Vagina (tissue), 2 donors: Measurements from ENCODE around the gene CENPB. TPM values are rescaled to one million over a fixed set of nuclear protein-coding genes. Genes with fewer than 3 reads are reported as not detected.

Experiments used
- DNase-seq, 2 donors: peaks; one replicate each; pipeline ENCODE4 v3.0.0-alpha.2; 2017; ENCODE audit errors: extremely low spot score in 2 of 2
- H3K27ac ChIP-seq: fragments of 200-600 bp; sonication (generic); one replicate; pipeline ENCODE4 v1.5.1; 2019
- H3K27me3 ChIP-seq: fragments of 200-600 bp; sonication (generic); one replicate; pipeline ENCODE4 v1.5.1; 2019
- H3K36me3 ChIP-seq, 2 donors: fragments of 200-600 bp; sonication (generic); one replicate each; pipeline ENCODE4 v1.5.1; 2017 to 2019
- H3K4me1 ChIP-seq: fragments of 200-600 bp; sonication (generic); one replicate; pipeline ENCODE4 v1.5.1; 2019
- H3K4me3 ChIP-seq, 2 donors: fragments of 200-600 bp; sonication (generic); 1 replicate in 1 of 2; 2 replicates in 1 of 2; pipeline ENCODE4 v1.5.1; 2016 to 2019
- H3K9me3 ChIP-seq: fragments of 200-600 bp; sonication (generic); one replicate; pipeline ENCODE4 v1.5.1; 2019
- POLR2A ChIP-seq, 2 donors: fragments of 450-650 bp; IDR thresholded peaks; one replicate each; pipeline ENCODE4 v1.6.1; 2017; ENCODE audit warnings: antibody characterized with exemption in 2 of 2, mild to moderate bottlenecking in 2 of 2, moderate library complexity in 2 of 2
- POLR2AphosphoS5 ChIP-seq, 2 donors: sonication (generic); formaldehyde crosslinking; IDR thresholded peaks; one replicate each; pipeline ENCODE4 v1.9.0; 2017; ENCODE audit warnings: antibody characterized with exemption in 2 of 2, mild to moderate bottlenecking in 2 of 2, low read depth in 1 of 2; ENCODE audit not compliant: insufficient read depth in 1 of 2
- intact Hi-C: fragments of 100-400 bp; cut with DNase I; formaldehyde crosslinking; loops from one replicate; pipeline ENCODE4 v1.15.1; 2023
- total RNA-seq: library from RNA; depleted of rRNA; stranded (reverse); fragments of >200 nt; gene quantifications from one replicate; pipeline ENCODE4 v1.2.3, GENCODE V29; 2016
- TF ChIP-seq, protein P1 (sequence below), 3 experiments: fragments of 450-650 bp in 2 of 3; fragments of 200-600 bp in 1 of 3; sonication (generic) in 1 of 3; IDR thresholded peaks; one replicate each; pipeline ENCODE4 v1.5.1; 2017 to 2019; ENCODE audit warnings: antibody characterized with exemption in 3 of 3, mild to moderate bottlenecking in 2 of 3, moderate library complexity in 2 of 3

CENPB gene
- total RNA-seq, 1 donor from 2014 or later: 62.9 TPM

GRCh38 chr20:3811467-3812258 is 25.1 kb upstream of the CENPB start:
- no peaks in the 10 kb centered on the region for H3K36me3 ChIP-seq
- H3K27me3 ChIP-seq: no peaks in the 10 kb centered on the region
- TF ChIP-seq, protein P1, sequence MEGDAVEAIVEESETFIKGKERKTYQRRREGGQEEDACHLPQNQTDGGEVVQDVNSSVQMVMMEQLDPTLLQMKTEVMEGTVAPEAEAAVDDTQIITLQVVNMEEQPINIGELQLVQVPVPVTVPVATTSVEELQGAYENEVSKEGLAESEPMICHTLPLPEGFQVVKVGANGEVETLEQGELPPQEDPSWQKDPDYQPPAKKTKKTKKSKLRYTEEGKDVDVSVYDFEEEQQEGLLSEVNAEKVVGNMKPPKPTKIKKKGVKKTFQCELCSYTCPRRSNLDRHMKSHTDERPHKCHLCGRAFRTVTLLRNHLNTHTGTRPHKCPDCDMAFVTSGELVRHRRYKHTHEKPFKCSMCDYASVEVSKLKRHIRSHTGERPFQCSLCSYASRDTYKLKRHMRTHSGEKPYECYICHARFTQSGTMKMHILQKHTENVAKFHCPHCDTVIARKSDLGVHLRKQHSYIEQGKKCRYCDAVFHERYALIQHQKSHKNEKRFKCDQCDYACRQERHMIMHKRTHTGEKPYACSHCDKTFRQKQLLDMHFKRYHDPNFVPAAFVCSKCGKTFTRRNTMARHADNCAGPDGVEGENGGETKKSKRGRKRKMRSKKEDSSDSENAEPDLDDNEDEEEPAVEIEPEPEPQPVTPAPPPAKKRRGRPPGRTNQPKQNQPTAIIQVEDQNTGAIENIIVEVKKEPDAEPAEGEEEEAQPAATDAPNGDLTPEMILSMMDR (IDR thresholded peaks at IDR 0.05): no peak
- TF ChIP-seq POLR2AphosphoS5 (IDR thresholded peaks at IDR 0.05; ENCODE audit: insufficient read depth in 1 of 2, low read depth in 1 of 2) (peak; percentile 100), POLR2A (IDR thresholded peaks at IDR 0.05) (peak in 1 of 2 donors; percentile 59)
- peaks cover 61% of the 10 kb centered on the region for H3K4me1 ChIP-seq
- no peaks in the 10 kb centered on the region for H3K9me3 ChIP-seq
- peak in 1 of 2 donors; percentile 99 for DNase-seq
- H3K4me3 ChIP-seq: peak overlapping the region; percentile 35 to 36
- intact Hi-C loops: no loop called here
- peak overlapping the region; percentile 88 for H3K27ac ChIP-seq

DNA sequence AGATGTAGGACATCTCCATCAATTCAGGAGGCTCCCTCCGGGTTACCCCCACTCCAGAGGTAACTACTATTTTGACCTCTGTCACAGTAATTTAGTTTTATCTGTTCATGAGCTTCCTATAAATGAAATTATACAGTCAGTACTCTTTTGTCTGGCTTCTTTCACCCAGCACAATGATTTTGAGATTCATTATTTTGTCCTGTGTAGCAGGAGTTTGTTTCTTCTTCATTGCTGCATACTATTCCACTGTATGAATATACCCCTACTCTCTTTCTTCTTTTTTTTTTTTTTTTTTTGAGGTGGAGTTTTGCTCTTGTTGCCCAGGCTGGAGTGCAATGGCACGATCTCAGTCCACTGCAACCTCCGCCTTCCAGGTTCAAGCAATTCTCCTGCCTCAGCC is 22.0 kb upstream of the CENPB start:
- no peaks in the 10 kb centered on the region for H3K27me3 ChIP-seq
- H3K27ac ChIP-seq: peak overlapping the region; percentile 95
- peak overlapping the region in 1 of 2 donors; percentile 27 for H3K4me3 ChIP-seq
- intact Hi-C loops: no loop called here
- H3K4me1 ChIP-seq: peaks cover 85% of the 10 kb centered on the region
- no peak for DNase-seq
- H3K36me3 ChIP-seq: peaks cover 0 to 13% of the 10 kb centered on the region in 2 donors
- no peaks in the 10 kb centered on the region for H3K9me3 ChIP-seq
- TF ChIP-seq POLR2AphosphoS5 (IDR thresholded peaks at IDR 0.05; ENCODE audit: insufficient read depth in 1 of 2, low read depth in 1 of 2) (no peak), POLR2A (IDR thresholded peaks at IDR 0.05) (no peak)
- TF ChIP-seq, protein P1 (IDR thresholded peaks at IDR 0.05): no peak

DNA sequence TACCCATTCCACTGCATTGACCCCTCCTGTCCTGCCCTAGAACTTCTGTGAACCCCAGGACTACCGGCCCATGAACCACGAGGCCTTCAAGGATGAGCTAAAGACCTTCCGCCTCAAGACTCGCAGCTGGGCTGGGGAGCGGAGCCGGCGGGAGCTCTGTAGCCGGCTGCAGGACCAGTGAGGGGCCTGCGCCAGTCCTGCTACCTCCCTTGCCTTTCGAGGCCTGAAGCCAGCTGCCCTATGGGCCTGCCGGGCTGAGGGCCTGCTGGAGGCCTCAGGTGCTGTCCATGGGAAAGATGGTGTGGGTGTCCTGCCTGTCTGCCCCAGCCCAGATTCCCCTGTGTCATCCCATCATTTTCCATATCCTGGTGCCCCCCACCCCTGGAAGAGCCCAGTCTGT is 18.2 kb upstream of the CENPB start:
- no peak overlapping the region for H3K4me3 ChIP-seq
- intact Hi-C loops: no loop called here
- no peaks in the 10 kb centered on the region for H3K27me3 ChIP-seq
- peak overlapping the region; percentile 95 for H3K27ac ChIP-seq
- TF ChIP-seq POLR2A (IDR thresholded peaks at IDR 0.05) (no peak), POLR2AphosphoS5 (IDR thresholded peaks at IDR 0.05; ENCODE audit: insufficient read depth in 1 of 2, low read depth in 1 of 2) (no peak)
- TF ChIP-seq, protein P1 (IDR thresholded peaks at IDR 0.05): no peak
- peaks cover 0 to 46% of the 10 kb centered on the region in 2 donors for H3K36me3 ChIP-seq
- peak in 1 of 2 donors; percentile 79 for DNase-seq
- peaks cover 52% of the 10 kb centered on the region for H3K4me1 ChIP-seq
- no peaks in the 10 kb centered on the region for H3K9me3 ChIP-seq

DNA sequence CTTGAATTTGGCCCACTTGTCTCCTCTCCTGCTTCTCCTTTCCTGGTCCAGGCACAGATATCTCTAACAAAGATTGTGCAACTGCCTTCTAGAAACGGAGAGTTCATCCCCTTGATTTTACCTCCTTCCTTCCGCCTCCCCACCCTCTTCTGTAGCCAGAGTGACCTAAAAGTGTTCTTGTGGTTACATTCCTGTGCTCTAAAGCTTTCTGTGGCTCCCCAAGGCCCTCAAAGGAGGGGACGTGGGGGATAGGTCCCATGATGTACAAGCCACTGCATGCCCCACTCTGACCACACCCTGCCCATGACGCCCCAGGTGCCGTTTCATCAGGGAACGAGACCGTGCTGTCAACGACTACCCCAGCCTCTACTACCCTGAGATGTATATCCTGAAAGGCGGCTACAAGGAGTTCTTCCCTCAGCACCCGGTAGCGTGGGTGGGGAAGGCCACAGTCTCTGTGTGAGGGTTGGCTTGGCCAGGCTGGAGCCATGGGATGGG is 17.8 kb upstream of the CENPB start:
- peak overlapping the region; percentile 95 for H3K27ac ChIP-seq
- no peak overlapping the region for H3K4me3 ChIP-seq
- H3K27me3 ChIP-seq: no peaks in the 10 kb centered on the region
- peaks cover 54% of the 10 kb centered on the region for H3K4me1 ChIP-seq
- TF ChIP-seq POLR2AphosphoS5 (IDR thresholded peaks at IDR 0.05; ENCODE audit: insufficient read depth in 1 of 2, low read depth in 1 of 2): no peak
- no peak for TF ChIP-seq POLR2A (IDR thresholded peaks at IDR 0.05)
- DNase-seq: no peak
- intact Hi-C loops: no loop called here
- H3K9me3 ChIP-seq: no peaks in the 10 kb centered on the region
- peaks cover 0 to 46% of the 10 kb centered on the region in 2 donors for H3K36me3 ChIP-seq

- TF ChIP-seq, protein P1 (IDR thresholded peaks at IDR 0.05): no peak
- TF ChIP-seq POLR2AphosphoS5 (IDR thresholded peaks at IDR 0.05; ENCODE audit: insufficient read depth in 1 of 2, low read depth in 1 of 2) (no peak), POLR2A (IDR thresholded peaks at IDR 0.05) (no peak)
- intact Hi-C loops: no loop called here
- H3K27ac ChIP-seq: peak overlapping the region; percentile 95
- H3K4me1 ChIP-seq: peaks cover 56% of the 10 kb centered on the region
- peak in 1 of 2 donors; percentile 72 for DNase-seq
- no peaks in the 10 kb centered on the region for H3K27me3 ChIP-seq
- H3K36me3 ChIP-seq: peaks cover 0 to 46% of the 10 kb centered on the region in 2 donors
- no peaks in the 10 kb centered on the region for H3K9me3 ChIP-seq
- no peak overlapping the region for H3K4me3 ChIP-seq
These were observed 17.3 kb upstream of the CENPB start for GRCh38 chr20:3803854-3804253.
